ENCODE data around the gene RTN4RL1.
A peak's percentile ranks its signal among the peaks of the same experiment; 100 is the strongest.

RTN4RL1 gene

GRCh38 chr17:2059547-2060384, 34.6 kb upstream of the RTN4RL1 start:
- DNase-seq (ENCODE audit: low spot score) = no peak

DNA sequence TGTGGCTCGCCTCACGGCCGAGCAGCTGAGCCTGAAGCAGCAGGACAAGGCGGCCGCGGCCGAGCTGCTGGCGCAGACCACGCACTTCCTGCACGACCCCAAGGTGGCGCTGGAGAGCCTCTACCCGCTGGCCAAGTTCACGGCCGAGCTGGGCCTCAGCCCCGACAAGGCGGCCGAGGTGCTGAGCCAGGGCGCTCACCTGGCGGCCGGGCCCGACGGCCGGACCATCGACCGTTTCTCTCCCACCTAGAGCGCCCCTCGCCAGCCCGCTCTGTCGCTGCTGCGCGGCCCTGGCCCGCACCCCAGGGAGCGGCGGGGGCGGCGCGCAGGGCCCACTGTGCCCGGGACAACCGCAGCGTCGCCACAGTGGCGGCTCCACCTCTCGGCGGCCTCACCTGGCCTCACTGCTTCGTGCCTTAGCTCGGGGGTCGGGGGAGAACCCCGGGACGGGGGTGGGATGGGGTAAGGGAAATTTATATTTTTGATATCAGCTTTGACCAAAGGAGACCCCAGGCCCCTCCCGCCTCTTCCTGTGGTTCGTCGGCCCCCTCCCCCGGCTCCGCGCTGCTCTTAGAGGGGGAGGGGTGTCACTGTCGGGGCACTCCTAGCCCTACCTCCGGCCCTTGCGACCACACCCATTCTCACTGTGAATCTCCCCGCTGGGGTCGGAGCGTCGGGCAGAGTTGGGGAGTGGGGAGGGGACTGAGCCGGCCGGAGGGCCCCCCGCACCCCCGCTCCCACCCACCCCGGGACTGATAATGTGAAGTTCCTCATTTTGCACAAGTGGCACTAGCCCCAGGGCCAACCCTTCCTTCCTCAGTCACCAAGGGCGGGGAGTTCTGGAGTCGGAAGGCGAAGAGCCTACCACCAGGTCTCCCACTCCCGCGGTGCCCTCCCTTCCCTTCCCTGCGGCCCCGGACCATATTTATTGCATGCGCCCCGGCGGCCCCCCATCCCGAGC, 33.7 kb upstream of the RTN4RL1 start:
- DNase-seq (ENCODE audit: low spot score) = no peak

DNA sequence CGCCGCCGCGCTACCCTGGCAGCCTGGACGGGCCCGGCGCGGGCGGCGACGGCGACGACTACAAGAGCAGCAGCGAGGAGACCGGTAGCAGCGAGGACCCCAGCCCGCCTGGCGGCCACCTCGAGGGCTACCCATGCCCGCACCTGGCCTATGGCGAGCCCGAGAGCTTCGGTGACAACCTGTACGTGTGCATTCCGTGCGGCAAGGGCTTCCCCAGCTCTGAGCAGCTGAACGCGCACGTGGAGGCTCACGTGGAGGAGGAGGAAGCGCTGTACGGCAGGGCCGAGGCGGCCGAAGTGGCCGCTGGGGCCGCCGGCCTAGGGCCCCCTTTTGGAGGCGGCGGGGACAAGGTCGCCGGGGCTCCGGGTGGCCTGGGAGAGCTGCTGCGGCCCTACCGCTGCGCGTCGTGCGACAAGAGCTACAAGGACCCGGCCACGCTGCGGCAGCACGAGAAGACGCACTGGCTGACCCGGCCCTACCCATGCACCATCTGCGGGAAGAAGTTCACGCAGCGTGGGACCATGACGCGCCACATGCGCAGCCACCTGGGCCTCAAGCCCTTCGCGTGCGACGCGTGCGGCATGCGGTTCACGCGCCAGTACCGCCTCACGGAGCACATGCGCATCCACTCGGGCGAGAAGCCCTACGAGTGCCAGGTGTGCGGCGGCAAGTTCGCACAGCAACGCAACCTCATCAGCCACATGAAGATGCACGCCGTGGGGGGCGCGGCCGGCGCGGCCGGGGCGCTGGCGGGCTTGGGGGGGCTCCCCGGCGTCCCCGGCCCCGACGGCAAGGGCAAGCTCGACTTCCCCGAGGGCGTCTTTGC, 32.8 kb upstream of the RTN4RL1 start:
- no peak for DNase-seq (ENCODE audit: low spot score)

DNA sequence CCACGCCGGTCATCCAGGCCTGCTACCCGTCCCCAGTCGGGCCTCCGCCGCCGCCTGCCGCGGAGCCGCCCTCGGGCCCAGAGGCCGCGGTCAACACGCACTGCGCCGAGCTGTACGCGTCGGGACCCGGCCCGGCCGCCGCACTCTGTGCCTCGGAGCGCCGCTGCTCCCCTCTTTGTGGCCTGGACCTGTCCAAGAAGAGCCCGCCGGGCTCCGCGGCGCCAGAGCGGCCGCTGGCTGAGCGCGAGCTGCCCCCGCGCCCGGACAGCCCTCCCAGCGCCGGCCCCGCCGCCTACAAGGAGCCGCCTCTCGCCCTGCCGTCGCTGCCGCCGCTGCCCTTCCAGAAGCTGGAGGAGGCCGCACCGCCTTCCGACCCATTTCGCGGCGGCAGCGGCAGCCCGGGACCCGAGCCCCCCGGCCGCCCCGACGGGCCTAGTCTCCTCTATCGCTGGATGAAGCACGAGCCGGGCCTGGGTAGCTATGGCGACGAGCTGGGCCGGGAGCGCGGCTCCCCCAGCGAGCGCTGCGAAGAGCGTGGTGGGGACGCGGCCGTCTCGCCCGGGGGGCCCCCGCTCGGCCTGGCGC, 32.1 kb upstream of the RTN4RL1 start:
- no peak for DNase-seq (ENCODE audit: low spot score)

GRCh38 chr17:2056206-2057174, 31.4 kb upstream of the RTN4RL1 start:
- DNase-seq (ENCODE audit: low spot score) = no peak

GRCh38 chr17:2055292-2056205, 30.4 kb upstream of the RTN4RL1 start:
- DNase-seq (ENCODE audit: low spot score) = no peak

- DNase-seq (ENCODE audit: low spot score) = no peak
These were observed 29.6 kb upstream of the RTN4RL1 start, which contains the start of gene HIC1 for GRCh38 chr17:2054512-2055291. HIC1 (plus strand) TSS chr17:2055103; CDS start chr17:2056691, 1,588 bp downstream.

- DNase-seq (ENCODE audit: low spot score) = no peak
These were observed 29.1 kb upstream of the RTN4RL1 start for GRCh38 chr17:2054262-2054511.

- no peak for DNase-seq (ENCODE audit: low spot score)
These were observed 28.5 kb upstream of the RTN4RL1 start for GRCh38 chr17:2053380-2054261.

- DNase-seq (ENCODE audit: low spot score) = no peak
These were observed 26.9 kb upstream of the RTN4RL1 start for GRCh38 chr17:2051933-2052559.

DNA sequence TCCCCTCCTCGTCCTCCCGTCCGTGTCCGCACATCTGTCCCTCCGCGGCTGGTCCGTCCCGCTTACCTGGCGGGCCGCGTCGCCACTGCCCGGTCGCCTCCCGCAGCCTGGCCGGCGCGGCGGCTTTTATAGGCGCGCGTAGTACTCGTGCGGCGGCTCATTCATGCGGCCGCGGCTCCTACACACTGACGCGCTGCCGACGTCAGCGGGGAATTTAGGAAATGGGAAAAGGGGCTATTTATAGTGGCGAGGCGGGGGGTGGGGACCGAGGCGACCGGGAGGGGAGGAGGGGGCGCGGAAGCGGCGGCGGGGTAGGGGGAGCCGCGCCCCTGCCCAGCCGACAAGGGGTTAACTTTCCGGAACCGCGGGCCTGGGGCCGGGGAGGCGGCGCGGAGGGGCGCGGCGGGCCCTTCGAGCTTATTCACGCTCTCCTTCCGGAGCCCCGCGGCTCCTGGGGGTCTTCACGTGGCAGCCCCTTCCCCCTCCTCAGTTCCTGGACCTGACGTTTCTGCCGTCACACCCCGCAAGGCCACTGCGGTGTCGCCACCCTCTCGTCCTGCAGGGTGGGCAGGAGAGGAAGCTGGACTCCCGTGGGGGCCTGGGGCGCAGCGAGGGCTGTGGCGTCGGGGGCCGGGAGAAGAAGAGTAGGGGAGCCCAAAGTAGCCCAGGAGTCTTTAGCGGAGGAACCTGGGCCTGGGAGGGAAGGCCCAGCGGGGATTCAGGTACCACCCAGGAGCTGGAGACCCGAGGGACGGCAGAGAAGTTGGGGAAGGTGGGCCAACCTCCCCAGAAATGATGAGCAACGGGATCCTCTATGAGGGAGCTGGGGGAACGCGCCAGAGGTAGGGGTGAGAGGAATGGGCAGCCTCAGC, 26.2 kb upstream of the RTN4RL1 start:
- DNase-seq (ENCODE audit: low spot score) = no peak

DNA sequence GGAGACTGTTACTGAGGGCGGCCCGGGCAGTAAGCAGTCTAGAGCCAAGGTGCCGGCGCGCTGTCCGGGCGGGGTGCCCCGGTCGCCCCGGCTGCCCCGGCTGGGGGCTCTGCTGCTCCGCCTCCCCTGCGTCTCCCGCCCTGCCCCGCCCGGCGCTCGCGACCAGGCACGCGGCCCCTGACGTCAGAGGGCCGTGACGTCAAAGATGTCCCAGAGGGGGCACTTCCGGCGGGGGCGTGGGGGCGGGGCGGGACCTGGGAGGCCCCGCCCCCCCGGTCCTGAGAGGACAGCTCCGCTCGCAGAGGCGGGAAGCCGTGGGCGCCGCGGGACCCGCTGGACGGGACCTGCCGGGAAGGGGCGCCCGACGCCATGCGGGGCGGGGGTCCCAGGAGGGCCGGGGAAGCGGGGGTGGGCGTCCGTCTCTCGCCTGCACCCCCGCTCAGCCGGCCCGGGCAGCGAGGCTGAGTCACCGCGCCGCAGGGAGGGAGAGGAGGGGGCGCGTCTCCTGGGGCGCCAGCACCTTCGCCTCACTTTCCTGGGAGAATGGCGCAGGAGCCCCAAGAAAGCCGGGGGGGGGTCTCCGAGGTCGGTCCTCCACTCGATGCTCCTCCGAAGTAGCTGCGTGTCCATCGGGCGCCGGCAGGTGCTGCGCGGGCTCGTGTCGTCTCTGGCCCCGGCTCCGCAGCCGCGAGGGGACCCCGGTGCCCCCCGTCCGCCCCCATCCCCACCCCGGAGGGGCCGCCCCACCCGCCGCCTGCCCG, 25.3 kb upstream of the RTN4RL1 start:
- DNase-seq (ENCODE audit: low spot score) = peak; percentile 53

DNA sequence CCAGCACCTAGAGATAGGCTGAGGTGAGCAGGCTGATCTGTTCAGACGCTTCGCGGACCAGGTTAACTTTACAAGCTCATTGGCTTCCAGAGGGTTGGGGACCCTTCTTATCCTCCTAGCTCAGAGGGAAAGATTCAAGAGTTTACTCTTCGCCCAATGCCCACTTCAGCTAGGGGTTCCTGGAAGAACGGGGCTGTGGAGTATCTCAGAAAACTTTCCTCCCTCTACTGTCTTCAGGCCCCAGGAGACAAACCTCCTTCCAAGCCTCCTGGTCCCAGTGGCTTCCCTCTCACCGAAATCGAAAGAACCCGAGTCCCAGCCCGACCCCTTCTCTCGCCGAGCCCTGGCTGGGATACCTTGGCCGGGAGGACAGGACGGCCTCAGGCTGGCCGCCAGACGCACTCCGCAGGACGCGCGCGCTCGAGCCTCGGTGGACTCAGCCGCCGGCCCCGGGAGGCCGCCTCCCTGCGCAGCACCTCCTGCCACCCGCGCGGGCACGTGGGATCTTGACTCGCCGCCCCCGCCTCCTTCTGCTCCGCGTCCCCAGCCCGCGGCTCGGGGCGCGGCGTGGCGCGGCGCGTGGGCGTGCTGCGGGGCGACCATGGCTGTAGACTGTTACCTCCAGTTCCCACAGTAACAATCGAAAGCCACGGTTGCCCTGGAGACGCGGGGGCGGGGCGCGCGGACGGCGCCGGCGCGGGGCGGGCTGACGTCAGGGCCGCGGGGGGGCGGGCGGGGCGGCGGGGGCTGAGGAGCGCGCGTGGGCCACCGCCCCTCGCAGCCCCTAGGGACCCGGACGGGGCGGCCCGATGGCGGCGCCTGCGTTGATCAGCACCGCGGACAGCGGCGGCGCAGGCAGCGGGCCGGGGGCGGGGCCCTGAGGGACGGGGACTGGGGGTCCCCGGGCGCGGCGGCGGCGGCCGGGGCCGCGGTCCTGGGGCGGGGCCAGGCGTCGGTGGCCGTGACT, 24.5 kb upstream of the RTN4RL1 start:
- DNase-seq (ENCODE audit: low spot score) = no peak

DNA sequence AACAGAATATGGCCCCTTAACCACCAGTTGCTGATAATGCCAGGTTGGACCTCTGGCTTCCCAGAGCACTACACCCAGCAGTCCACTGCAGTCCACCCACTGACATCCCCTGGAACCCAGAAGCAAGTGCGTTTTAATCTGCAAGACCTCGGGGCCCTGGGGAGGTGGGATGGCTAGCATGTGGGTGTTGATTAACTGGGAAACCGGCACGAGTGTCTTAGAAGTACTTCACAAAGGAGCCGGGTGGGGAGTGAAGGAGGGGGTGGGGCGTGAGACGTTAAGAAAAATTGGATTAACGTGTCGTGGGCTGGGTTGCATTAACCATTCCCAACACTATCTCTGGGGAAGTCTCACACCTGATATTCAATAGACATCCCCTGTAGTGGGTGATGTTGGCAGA, 23.7 kb upstream of the RTN4RL1 start:
- DNase-seq (ENCODE audit: low spot score) = no peak
